Panc1 (cell line): ENCODE data around the gene SGPL1. TPM values are rescaled to one million over a fixed set of nuclear protein-coding genes. Genes with fewer than 3 reads are reported as not detected.

Experiments used
- ATAC-seq: fragments of 200-7000 bp; cut with Tn5 transposase; 2 replicates; pipeline ENCODE4 v1.9.1; 2020; ENCODE audit warnings: mild to moderate bottlenecking, moderate library complexity
- BruUV-seq: library from RNA; stranded (reverse); fragments of 400-500 nt; replicated peaks from 2 replicates; lab custom pipeline; 2021; lab: Mats Ljungman, UMichigan
- CTCF ChIA-PET: fragments of 300-600 bp; sonication (Branson Sonifier 250); formaldehyde crosslinking; loops from one replicate; lab custom pipeline; 2022; ENCODE audit warnings: antibody characterized with exemption; lab: Charles Lee
- POLR2A ChIA-PET: fragments of 300-600 bp; sonication (Branson Sonifier 250); formaldehyde crosslinking; loops from one replicate; lab custom pipeline; 2022; ENCODE audit warnings: antibody characterized with exemption; lab: Charles Lee
- DNase-seq: peaks from one replicate; pipeline ENCODE4 v3.0.0-alpha.2; 2010; ENCODE audit warnings: low read depth, low spot score
- H3K27ac ChIP-seq: 2 replicates; pipeline ENCODE4 v1.5.1; 2011; ENCODE audit warnings: mild to moderate bottlenecking, low read length, inconsistent platforms
- H3K27me3 ChIP-seq: fragments of 200-500 bp; sonication (Bioruptor generic); 2 replicates; pipeline ENCODE4 v1.6.0; 2014; ENCODE audit warnings: low read length, inconsistent platforms; ENCODE audit not compliant: control insufficient read depth, insufficient read depth
- H3K36me3 ChIP-seq: fragments of 200-500 bp; sonication (Bioruptor generic); 2 replicates; pipeline ENCODE4 v1.5.1; 2014; ENCODE audit warnings: inconsistent platforms, mild to moderate bottlenecking, low read length, moderate library complexity; ENCODE audit not compliant: control insufficient read depth, insufficient read depth
- H3K4me1 ChIP-seq: 2 replicates; pipeline ENCODE4 v1.5.1; 2011; ENCODE audit warnings: inconsistent platforms, mild to moderate bottlenecking, low read length, moderate library complexity; ENCODE audit not compliant: control insufficient read depth, insufficient read depth
- H3K4me3 ChIP-seq, 2 experiments: 2 replicates each; pipeline ENCODE4 v1.5.1; 2011 to 2012; ENCODE audit warnings: low read depth in 2 of 2, low read length in 2 of 2, mild to moderate bottlenecking in 2 of 2, inconsistent platforms in 1 of 2, moderate library complexity in 1 of 2
- H3K9me3 ChIP-seq: fragments of 200-500 bp; sonication (Bioruptor generic); 2 replicates; pipeline ENCODE4 v1.5.1; 2014; ENCODE audit warnings: low read depth, mild to moderate bottlenecking, inconsistent platforms, low read length, moderate library complexity; ENCODE audit not compliant: control insufficient read depth, insufficient read depth
- CTCF ChIP-seq: fragments of 450-650 bp; IDR thresholded peaks from 2 replicates; pipeline ENCODE4 v1.5.1; 2017; ENCODE audit warnings: mild to moderate bottlenecking
- POLR2AphosphoS5 ChIP-seq: IDR thresholded peaks from 2 replicates; pipeline ENCODE4 v1.6.1; 2012; ENCODE audit warnings: mild to moderate bottlenecking, low read depth, low read length, moderate library complexity
- REST ChIP-seq, 2 experiments: IDR thresholded peaks; 2 replicates each; pipeline ENCODE4 v1.6.1; 2011 to 2012; ENCODE audit warnings: low read depth in 2 of 2, control low read depth in 1 of 2, low read length in 1 of 2, mild to moderate bottlenecking in 1 of 2, moderate library complexity in 1 of 2; ENCODE audit not compliant: insufficient read depth in 1 of 2
- SIN3A ChIP-seq: IDR thresholded peaks from 2 replicates; pipeline ENCODE4 v1.6.1; 2012; ENCODE audit warnings: low read depth, mild to moderate bottlenecking, low read length, moderate library complexity, borderline replicate concordance; ENCODE audit not compliant: insufficient read depth
- TCF7L2 ChIP-seq: IDR thresholded peaks from 2 replicates; pipeline ENCODE4 v1.6.1; 2011; ENCODE audit warnings: mild to moderate bottlenecking, low read depth, low read length, inconsistent platforms
- in situ Hi-C: cut with HindIII; loops from 2 replicates; pipeline ENCODE4 v1.10.0; 2016; ENCODE audit warnings: low sequenced_read_pairs, low pct_unique_long_range_greater_than_20kb
- intact Hi-C: fragments of 100-400 bp; cut with micrococcal nuclease; formaldehyde crosslinking; loops from one replicate; pipeline ENCODE4 v1.10.0; 2022; ENCODE audit not compliant: unreplicated experiment
- total RNA-seq: library from RNA; stranded (reverse); gene quantifications from one replicate; pipeline ENCODE4 v1.2.1, GENCODE V29; 2021; ENCODE audit not compliant: unreplicated experiment

Gene SGPL1
- total RNA-seq, 1 experiment from 2014 or later = 103 TPM

GRCh38 chr10:70801854-70802253 lies 13.9 kb upstream of the SGPL1 start:
- no peak for ATAC-seq
- intact Hi-C loops (no loop called here), in situ Hi-C loops (no loop called here)
- no peaks in the 10 kb centered on the region for H3K4me1 ChIP-seq
- H3K27ac ChIP-seq = no peak overlapping the region
- no peak for TF ChIP-seq TCF7L2
- TF ChIP-seq CTCF = no peak
- no peak for TF ChIP-seq SIN3A
- no peak for TF ChIP-seq POLR2AphosphoS5
- TF ChIP-seq REST (IDR thresholded peaks at IDR 0.05; ENCODE audit: insufficient read depth in 1 of 2, low read depth in 2 of 2, low read length in 1 of 2) = no peak
- no TSS peak for BruUV-seq
- no peak for DNase-seq
- no peaks in the 10 kb centered on the region for H3K36me3 ChIP-seq
- no peaks in the 10 kb centered on the region for H3K9me3 ChIP-seq
- POLR2A ChIA-PET = no interaction called here
- peaks cover 9% of the 10 kb centered on the region for H3K27me3 ChIP-seq
- CTCF ChIA-PET = no interaction called here
- H3K4me3 ChIP-seq = no peak overlapping the region

DNA sequence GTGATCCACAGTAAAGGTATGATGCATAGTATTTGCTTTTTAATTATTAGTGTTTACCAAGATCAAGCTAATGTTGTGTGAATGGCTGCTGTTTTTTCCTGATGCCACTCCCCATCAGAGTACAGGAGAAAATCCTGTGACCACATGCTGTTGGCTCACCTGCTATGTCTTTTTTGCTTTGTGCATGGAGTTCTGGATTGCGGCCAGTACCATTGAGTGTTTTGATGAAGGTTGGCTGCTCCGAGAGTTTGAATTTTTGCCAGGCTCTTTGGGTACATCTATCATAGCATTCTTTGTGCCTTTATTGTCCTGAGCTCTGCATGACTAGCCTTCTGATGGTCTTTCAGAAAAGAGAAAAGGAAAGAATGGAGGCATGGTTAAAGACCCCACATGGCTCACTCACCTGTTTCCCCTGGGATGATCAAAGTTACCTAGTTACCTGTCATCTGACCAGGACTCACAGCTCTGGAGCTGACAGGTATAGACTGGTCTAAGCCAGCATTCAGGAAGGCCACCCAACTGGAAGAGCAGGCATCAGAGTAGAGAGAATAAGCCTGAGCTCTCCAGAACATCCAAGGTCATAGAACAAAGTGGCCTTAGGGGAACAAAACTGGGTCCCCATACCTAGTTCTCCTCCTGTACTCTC lies 11.8 kb upstream of the SGPL1 start:
- ATAC-seq (no peak), DNase-seq (no peak)
- H3K27me3 ChIP-seq = peaks cover 9% of the 10 kb centered on the region
- no peak for TF ChIP-seq SIN3A
- TF ChIP-seq POLR2AphosphoS5 = no peak
- TF ChIP-seq REST (IDR thresholded peaks at IDR 0.05; ENCODE audit: insufficient read depth in 1 of 2, low read depth in 2 of 2, low read length in 1 of 2) = no peak
- no peak for TF ChIP-seq CTCF
- no peak for TF ChIP-seq TCF7L2
- POLR2A ChIA-PET = no interaction called here
- in situ Hi-C loops (no loop called here), intact Hi-C loops (no loop called here)
- no peaks in the 10 kb centered on the region for H3K9me3 ChIP-seq
- H3K27ac ChIP-seq = no peak overlapping the region
- CTCF ChIA-PET = no interaction called here
- BruUV-seq = no TSS peak
- H3K4me1 ChIP-seq = no peaks in the 10 kb centered on the region
- H3K36me3 ChIP-seq = no peaks in the 10 kb centered on the region
- no peak overlapping the region for H3K4me3 ChIP-seq
